Activated CD4-positive, alpha-beta T cell treated with anti-CD3 and anti-CD28 coated beads for 36 hours (primary cell): ENCODE measurements around the gene NR2E1. TPM values are rescaled to one million over a fixed set of nuclear protein-coding genes. Genes with fewer than 3 reads are reported as not detected.
A peak's percentile ranks its signal among the peaks of the same experiment; 100 is the strongest.

Experiments
- ATAC-seq: fragments of 200-7000 bp; cut with Tn5 transposase; one replicate; pipeline ENCODE4 v1.10.0; 2021; ENCODE audit warnings: mild to moderate bottlenecking, moderate library complexity
- CTCF ChIA-PET: fragments of 350-600 bp; sonication (Branson Sonifier 250); formaldehyde crosslinking; loops from one replicate; lab custom pipeline; 2021; ENCODE audit warnings: antibody characterized with exemption; lab: Charles Lee
- POLR2A ChIA-PET: fragments of 350-600 bp; sonication (Branson Sonifier 250); formaldehyde crosslinking; loops from one replicate; lab custom pipeline; 2021; ENCODE audit warnings: antibody characterized with exemption, inconsistent platforms; lab: Charles Lee
- DNase-seq: peaks from one replicate; pipeline ENCODE4 v3.0.0-alpha.2; 2020
- H3K27ac Mint-ChIP-seq: one replicate; pipeline ENCODE4 v1.8.0; 2021; ENCODE audit warnings: mixed read lengths
- H3K27me3 Mint-ChIP-seq: one replicate; pipeline ENCODE4 v1.8.0; 2021; ENCODE audit warnings: mixed read lengths
- H3K36me3 Mint-ChIP-seq: one replicate; pipeline ENCODE4 v1.8.0; 2021; ENCODE audit warnings: low read depth, mixed read lengths
- H3K4me1 Mint-ChIP-seq: one replicate; pipeline ENCODE4 v1.8.0; 2021; ENCODE audit warnings: mixed read lengths
- H3K4me3 Mint-ChIP-seq: one replicate; pipeline ENCODE4 v1.8.0; 2021; ENCODE audit warnings: mild to moderate bottlenecking, moderate library complexity, mixed read lengths
- H3K9me3 Mint-ChIP-seq: one replicate; pipeline ENCODE4 v1.8.0; 2021; ENCODE audit warnings: low read depth, mixed read lengths
- intact Hi-C, 2 experiments: fragments of 100-400 bp; cut with DNase I in 1 of 2; cut with micrococcal nuclease in 1 of 2; formaldehyde crosslinking; loops; one replicate each; pipeline versions ENCODE4 v1.14.2 to v1.15.1; 2022 to 2024; cut with DNase I, micrococcal nuclease
- total RNA-seq, 2 experiments: library from RNA; stranded (reverse); gene quantifications; one replicate each; pipeline ENCODE4 v1.2.3, GENCODE V29; 2021

The NR2E1 gene
- total RNA-seq, 2 experiments from 2014 or later, result not detected

DNA sequence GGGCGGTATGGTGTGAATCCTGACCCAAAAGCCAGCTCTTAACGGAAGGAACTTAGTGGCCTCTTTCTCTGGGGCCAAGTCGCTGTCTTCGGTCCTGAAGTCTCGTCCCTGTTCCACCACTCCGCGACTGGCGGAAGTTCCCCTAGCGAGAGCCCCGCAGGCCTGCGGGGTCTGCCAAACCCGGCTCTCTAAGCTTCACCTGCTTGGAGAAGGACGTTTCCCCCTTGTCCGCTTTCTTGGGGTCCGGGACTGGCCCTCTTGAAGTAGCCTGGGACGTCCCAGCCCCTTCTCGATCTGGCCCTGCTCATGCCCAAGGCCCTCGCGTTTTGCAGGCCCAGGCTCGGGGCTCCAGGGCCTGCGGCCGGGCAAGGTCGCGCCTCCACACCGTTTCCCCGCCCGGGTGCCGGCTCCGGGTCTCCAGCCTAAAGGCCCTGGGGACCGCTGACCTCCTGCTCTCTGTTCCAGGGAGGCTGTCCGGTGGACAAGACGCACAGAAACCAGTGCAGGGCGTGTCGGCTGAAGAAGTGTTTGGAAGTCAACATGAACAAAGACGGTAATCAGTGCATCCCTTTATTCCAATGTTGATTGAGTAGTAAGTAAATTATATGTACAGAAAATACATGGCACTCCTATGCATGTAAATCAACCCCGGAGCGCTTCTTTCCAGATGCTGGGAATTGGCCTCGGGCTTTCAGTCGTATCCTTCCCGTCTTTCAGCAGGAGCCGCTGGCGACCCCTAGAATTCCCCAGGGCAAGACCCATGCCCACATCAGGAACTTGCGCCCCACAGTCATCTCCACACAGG lies 8.8 kb downstream of the NR2E1 start:
- ChIA-PET CTCF (interaction anchor here (1.0 to 3.0 kb wide), 3 partner anchors 12 to 318 kb away, joined by 4 to 12 read pairs (median 6); no protein-coding TSS in a partner anchor), POLR2A (no interaction called here)
- Mint-ChIP-seq H3K4me3 (no peak overlapping the region), H3K36me3 (no peaks in the 10 kb centered on the region), H3K4me1 (peaks cover 24% of the 10 kb centered on the region), H3K9me3 (no peaks in the 10 kb centered on the region), H3K27me3 (peaks cover 78% of the 10 kb centered on the region), H3K27ac (no peak overlapping the region)
- DNase-seq (peak; percentile 66), ATAC-seq (peak; percentile 55)
- intact Hi-C loops, result loop anchor here (2.0 to 10.0 kb wide), 4 partner anchors 18 to 350 kb away; no protein-coding TSS in a partner anchor

DNA sequence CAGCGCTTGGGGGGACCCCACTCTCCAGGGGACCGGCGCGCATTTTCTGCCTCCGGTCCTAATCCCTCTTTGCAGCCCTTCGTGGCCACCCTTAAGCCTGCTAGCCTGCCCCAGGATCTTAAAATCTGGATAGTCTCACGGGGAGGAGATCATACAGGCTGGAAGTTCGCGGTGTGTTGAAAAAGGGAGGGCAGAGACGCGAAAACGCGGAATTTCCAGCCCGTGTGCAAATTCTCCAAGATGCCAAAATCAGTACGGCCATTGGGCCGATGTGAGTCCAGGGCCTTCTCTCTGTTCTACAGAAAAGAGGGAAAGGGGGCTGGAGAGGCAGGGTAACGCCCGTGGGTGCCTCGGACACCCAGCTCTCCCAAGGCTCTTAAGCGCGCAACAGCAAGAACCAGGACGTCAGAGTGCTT lies 9.4 kb downstream of the NR2E1 start:
- H3K27me3 Mint-ChIP-seq, result peaks cover 78% of the 10 kb centered on the region
- H3K4me3 Mint-ChIP-seq, result no peak overlapping the region
- H3K27ac Mint-ChIP-seq, result no peak overlapping the region
- POLR2A ChIA-PET, result no interaction called here
- DNase-seq (no peak), ATAC-seq (no peak)
- intact Hi-C loops, result loop anchor here (2.0 to 10.0 kb wide), 4 partner anchors 18 to 350 kb away; no protein-coding TSS in a partner anchor
- CTCF ChIA-PET, result interaction anchor here (1.2 to 3.0 kb wide), 3 partner anchors 11 to 317 kb away, joined by 5 to 12 read pairs (median 6); no protein-coding TSS in a partner anchor
- no peaks in the 10 kb centered on the region for H3K9me3 Mint-ChIP-seq
- peaks cover 20% of the 10 kb centered on the region for H3K4me1 Mint-ChIP-seq
- H3K36me3 Mint-ChIP-seq, result no peaks in the 10 kb centered on the region

DNA sequence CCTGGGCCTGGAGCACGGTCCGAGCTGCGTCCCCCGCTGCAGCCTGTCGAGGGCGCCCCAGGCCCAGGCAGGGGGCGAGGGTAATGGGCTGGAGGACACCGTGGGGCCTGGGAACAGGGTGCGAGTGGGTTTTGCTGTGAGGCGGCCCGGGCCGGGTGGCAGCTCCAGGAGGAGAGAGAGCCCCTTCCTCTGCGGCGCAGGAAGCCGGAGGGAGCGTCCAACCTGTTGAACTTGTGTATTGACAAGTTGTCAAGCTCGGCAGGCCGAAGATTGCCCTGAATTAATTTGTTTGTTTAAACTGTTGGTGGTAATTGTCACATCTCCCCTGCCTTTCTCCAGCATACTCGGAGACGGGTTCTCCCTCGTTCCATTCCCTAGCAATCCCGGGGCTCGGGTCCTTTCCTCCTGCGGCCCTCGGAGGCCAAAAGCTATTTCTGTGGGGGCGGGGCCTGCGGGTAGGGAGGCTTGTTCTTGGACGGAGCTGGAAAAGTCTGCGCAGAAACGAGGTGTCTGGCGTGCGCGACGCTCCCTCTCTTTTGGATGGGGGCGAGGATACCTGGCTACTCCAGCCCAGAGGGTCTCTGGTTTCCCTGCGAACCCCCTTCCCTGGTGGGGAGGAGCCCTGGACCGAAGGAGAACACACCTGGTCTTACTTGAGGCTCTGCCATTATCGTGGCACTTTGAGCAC lies 9.9 kb downstream of the NR2E1 start:
- POLR2A ChIA-PET, result no interaction called here
- CTCF ChIA-PET, result interaction anchor here (1.2 to 3.0 kb wide), 3 partner anchors 12 to 317 kb away, joined by 5 to 12 read pairs (median 6); no protein-coding TSS in a partner anchor
- no peaks in the 10 kb centered on the region for H3K9me3 Mint-ChIP-seq
- H3K27ac Mint-ChIP-seq, result no peak overlapping the region
- peak; percentile 57 for ATAC-seq
- peak overlapping the region; percentile 18 for H3K4me3 Mint-ChIP-seq
- peaks cover 80% of the 10 kb centered on the region for H3K27me3 Mint-ChIP-seq
- peak; percentile 46 for DNase-seq
- H3K36me3 Mint-ChIP-seq, result no peaks in the 10 kb centered on the region
- H3K4me1 Mint-ChIP-seq, result peaks cover 18% of the 10 kb centered on the region
- intact Hi-C loops, result loop anchor here (2.0 to 10.0 kb wide), 4 partner anchors 19 to 349 kb away; no protein-coding TSS in a partner anchor

DNA sequence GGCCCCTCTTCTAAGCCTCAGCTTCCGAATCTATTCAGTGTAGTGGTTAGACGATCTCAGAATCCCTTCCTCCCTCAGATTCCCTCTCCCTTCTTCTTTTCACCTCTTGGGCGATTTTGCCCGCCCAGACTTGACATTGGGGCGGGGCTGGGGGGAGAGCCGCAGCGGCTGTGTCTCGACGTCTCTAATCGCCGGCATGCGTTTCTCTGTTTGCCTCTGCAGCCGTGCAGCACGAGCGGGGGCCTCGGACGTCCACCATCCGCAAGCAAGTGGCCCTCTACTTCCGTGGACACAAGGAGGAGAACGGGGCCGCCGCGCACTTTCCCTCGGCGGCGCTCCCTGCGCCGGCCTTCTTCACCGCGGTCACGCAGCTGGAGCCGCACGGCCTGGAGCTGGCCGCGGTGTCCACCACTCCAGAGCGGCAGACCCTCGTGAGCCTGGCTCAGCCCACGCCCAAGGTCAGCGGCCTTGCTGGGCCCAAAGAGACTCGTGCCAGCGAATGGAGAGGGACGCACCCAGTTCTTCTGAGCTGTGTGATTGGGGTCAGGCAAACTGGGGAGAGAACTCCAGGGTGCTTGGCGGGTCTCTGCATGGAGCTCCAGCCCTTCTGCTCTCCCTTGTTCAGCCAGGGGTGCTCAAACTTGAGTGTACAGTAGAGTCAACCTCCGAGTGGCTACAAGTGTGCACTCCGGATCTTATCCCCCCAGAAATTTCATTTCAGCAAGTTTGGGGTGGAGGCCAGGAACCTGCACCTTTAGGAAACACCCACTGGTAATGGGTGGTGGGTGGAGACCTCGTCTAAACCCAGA lies 10.7 kb downstream of the NR2E1 start:
- H3K4me1 Mint-ChIP-seq, result peaks cover 14% of the 10 kb centered on the region
- no peaks in the 10 kb centered on the region for H3K9me3 Mint-ChIP-seq
- intact Hi-C loops, result loop anchor here in 1 of 2 experiments (5.0 to 10.0 kb wide), 2 partner anchors 316 to 348 kb away; no protein-coding TSS in a partner anchor
- ChIA-PET CTCF (interaction anchor here (1.2 to 3.0 kb wide), 3 partner anchors 13 to 316 kb away, joined by 5 to 12 read pairs (median 6); no protein-coding TSS in a partner anchor), POLR2A (no interaction called here)
- peaks cover 76% of the 10 kb centered on the region for H3K27me3 Mint-ChIP-seq
- H3K36me3 Mint-ChIP-seq, result no peaks in the 10 kb centered on the region
- DNase-seq (no peak), ATAC-seq (no peak)
- peak overlapping the region; percentile 18 for H3K4me3 Mint-ChIP-seq
- H3K27ac Mint-ChIP-seq, result no peak overlapping the region

DNA sequence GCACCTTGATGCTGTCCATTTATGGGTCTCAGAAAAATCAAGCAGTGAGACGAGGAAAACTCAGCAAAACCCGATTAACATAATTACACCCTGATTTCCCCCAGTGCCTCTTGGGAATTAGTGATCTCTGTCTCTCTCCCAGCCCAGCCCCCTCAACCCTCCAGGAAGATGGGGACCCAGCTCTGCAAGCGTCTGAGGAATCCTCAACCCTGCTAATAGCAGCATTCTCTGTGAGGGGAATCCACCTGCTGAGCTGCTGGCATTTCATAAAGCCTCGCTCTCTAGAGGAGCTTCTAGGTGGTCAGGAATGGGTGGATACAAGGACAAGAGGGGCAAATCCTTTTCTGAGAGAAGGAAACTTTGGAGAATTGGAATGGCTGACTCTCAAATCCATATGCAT lies 13.9 kb downstream of the NR2E1 start:
- Mint-ChIP-seq H3K9me3 (no peaks in the 10 kb centered on the region), H3K4me1 (peaks cover 14% of the 10 kb centered on the region), H3K27ac (no peak overlapping the region), H3K36me3 (no peaks in the 10 kb centered on the region), H3K27me3 (peaks cover 60% of the 10 kb centered on the region), H3K4me3 (no peak overlapping the region)
- DNase-seq, result no peak
- intact Hi-C loops, result loop anchor here in 1 of 2 experiments (5.0 to 10.0 kb wide), 2 partner anchors 313 to 345 kb away; no protein-coding TSS in a partner anchor
- CTCF ChIA-PET, result no interaction called here
- POLR2A ChIA-PET, result no interaction called here
- no peak for ATAC-seq

DNA sequence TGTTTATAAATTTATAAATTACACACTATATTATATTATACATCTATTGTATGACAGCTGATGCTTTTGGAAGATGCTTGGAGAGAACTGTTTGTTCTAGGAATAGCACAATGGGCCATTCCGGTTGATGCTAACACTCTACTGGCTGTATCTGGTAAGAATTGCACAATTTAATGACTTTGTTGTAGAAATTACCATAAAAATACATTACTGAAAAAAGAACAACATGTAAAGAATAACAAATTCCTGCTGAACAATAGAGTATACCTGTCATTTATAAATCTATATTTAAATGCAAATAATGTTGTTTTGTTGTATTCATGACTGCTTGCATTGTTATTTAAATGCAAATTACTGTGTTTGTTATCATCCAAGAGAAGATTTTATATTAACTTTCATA lies 14.4 kb downstream of the NR2E1 start:
- H3K27ac Mint-ChIP-seq, result no peak overlapping the region
- H3K4me1 Mint-ChIP-seq, result peaks cover 11% of the 10 kb centered on the region
- peaks cover 60% of the 10 kb centered on the region for H3K27me3 Mint-ChIP-seq
- H3K4me3 Mint-ChIP-seq, result no peak overlapping the region
- DNase-seq, result no peak
- H3K9me3 Mint-ChIP-seq, result no peaks in the 10 kb centered on the region
- no peaks in the 10 kb centered on the region for H3K36me3 Mint-ChIP-seq
- ATAC-seq, result no peak
- ChIA-PET POLR2A (no interaction called here), CTCF (no interaction called here)
- intact Hi-C loops, result no loop called here

DNA sequence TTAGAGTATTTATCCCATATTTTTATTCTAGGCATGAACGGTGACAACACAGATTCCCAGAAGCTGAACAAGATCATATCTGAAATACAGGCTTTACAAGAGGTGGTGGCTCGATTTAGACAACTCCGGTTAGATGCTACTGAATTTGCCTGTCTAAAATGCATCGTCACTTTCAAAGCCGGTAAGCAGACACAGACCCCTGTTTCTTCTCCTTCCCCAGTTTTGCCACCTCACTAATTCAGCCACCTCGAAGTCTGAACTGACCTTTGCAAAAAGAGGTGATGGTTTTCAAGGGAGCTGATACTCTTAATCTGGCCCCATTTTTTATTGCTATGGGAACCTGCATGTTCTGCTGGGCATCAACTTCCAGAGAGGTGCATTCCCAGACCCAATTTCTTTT lies 15.0 kb downstream of the NR2E1 start:
- H3K9me3 Mint-ChIP-seq, result no peaks in the 10 kb centered on the region
- DNase-seq, result no peak
- H3K36me3 Mint-ChIP-seq, result no peaks in the 10 kb centered on the region
- peaks cover 57% of the 10 kb centered on the region for H3K27me3 Mint-ChIP-seq
- intact Hi-C loops, result no loop called here
- ChIA-PET POLR2A (no interaction called here), CTCF (no interaction called here)
- ATAC-seq, result no peak
- no peak overlapping the region for H3K27ac Mint-ChIP-seq
- no peak overlapping the region for H3K4me3 Mint-ChIP-seq
- H3K4me1 Mint-ChIP-seq, result peaks cover 6% of the 10 kb centered on the region

DNA sequence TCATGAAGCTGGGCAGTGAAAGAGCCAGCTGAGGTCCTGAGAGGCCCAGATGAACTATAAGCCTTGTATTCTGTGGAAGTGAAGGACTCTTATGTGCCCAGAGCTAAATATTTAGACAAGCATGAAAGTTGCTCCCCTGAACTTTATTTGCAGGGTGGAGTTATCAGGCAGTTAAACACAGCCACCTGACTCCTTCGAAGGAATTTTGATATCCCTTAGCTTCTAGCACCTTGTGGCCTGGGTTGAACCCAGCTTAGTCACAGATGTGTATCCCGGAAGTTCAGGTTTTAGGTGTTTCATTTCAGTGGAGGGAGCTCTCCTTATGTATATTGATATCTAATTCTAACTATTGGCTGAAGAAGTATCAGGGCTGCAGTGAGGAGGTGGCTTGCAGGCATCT lies 20.4 kb downstream of the NR2E1 start:
- CTCF ChIA-PET, result no interaction called here
- no peak overlapping the region for H3K4me3 Mint-ChIP-seq

DNA sequence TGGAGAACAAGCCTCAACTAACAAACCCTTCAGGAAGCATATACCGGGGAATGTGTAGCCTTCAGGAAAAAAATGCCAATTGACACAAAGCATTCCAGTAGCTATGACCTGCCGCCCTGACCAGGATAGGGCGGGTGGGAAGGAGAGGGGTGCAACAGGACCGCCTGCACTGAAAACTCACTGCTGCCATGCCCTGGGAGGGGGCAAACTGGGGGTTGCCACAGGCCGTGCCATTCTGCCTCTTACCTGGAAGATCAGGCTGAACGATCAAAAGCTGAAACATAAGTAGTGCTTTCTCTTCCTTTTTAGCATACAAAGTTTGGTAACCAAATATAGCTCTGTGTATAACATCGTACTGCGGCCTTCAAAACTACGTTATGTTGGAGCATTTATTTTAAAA lies 21.7 kb downstream of the NR2E1 start:
- intact Hi-C loops, result no loop called here
- Mint-ChIP-seq H3K4me3 (no peak overlapping the region), H3K36me3 (no peaks in the 10 kb centered on the region), H3K4me1 (no peaks in the 10 kb centered on the region), H3K27me3 (peaks cover 31% of the 10 kb centered on the region), H3K27ac (no peak overlapping the region), H3K9me3 (no peaks in the 10 kb centered on the region)
- no peak for ATAC-seq
- ChIA-PET CTCF (no interaction called here), POLR2A (no interaction called here)
- no peak for DNase-seq

More for the DNA sequence above, 20.4 kb downstream of the NR2E1 start:
- POLR2A ChIA-PET, result no interaction called here
- ATAC-seq (no peak), DNase-seq (no peak)
- no peaks in the 10 kb centered on the region for H3K4me1 Mint-ChIP-seq
- no peaks in the 10 kb centered on the region for H3K36me3 Mint-ChIP-seq
- no peaks in the 10 kb centered on the region for H3K9me3 Mint-ChIP-seq
- H3K27me3 Mint-ChIP-seq, result peaks cover 36% of the 10 kb centered on the region
- intact Hi-C loops, result no loop called here
- no peak overlapping the region for H3K27ac Mint-ChIP-seq

DNA sequence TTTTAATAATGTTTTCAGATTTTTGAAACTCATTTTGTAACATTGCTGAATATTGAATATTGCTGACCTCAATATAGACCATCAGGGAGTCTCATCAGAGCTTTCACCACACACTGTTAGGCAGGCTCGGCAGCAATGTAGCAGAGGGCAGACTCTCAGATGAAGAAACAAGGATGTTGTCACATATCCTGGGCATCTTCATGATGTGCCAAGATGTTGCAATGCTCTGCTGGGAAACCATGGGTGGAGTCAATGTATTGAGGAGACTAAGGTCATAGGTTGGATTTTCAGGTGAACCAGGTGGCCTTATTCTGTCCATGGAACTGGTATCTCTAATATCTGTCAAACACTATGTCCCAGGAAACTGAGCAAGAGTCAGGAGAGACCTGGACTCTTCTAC lies 27.3 kb downstream of the NR2E1 start:
- intact Hi-C loops, result no loop called here
- Mint-ChIP-seq H3K27me3 (peaks cover 23% of the 10 kb centered on the region), H3K36me3 (no peaks in the 10 kb centered on the region)

DNA sequence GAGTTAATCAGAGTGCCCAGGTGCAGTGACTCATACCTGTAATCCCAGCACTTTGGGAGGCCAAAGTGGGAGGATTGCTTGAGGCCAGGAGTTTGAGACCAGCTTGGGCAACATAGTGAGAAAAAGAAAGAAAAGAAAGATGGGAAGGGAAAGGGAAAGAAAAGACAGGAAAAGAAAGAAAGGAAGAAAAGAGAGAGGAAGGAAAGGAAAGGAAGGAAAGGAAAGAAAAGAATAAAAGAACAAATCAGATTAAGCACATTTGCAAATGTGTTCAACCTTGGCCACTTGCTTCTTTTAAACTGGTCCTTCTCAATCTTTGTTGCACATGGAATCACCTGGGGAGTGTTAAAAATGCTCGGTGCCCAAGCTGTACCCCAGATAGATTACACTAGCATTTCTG lies 28.0 kb downstream of the NR2E1 start:
- H3K9me3 Mint-ChIP-seq, result no peaks in the 10 kb centered on the region
- POLR2A ChIA-PET, result no interaction called here
- peaks cover 22% of the 10 kb centered on the region for H3K27me3 Mint-ChIP-seq
- H3K4me1 Mint-ChIP-seq, result no peaks in the 10 kb centered on the region
- no peak for ATAC-seq
- no peak overlapping the region for H3K4me3 Mint-ChIP-seq
- H3K27ac Mint-ChIP-seq, result no peak overlapping the region
- no peak for DNase-seq
- intact Hi-C loops, result no loop called here
- CTCF ChIA-PET, result no interaction called here
- H3K36me3 Mint-ChIP-seq, result no peaks in the 10 kb centered on the region

More for the DNA sequence above, 27.3 kb downstream of the NR2E1 start:
- DNase-seq (no peak), ATAC-seq (no peak)
- CTCF ChIA-PET, result no interaction called here
- POLR2A ChIA-PET, result no interaction called here
- Mint-ChIP-seq H3K4me1 (no peaks in the 10 kb centered on the region), H3K9me3 (no peaks in the 10 kb centered on the region), H3K27ac (no peak overlapping the region), H3K4me3 (no peak overlapping the region)
